K562 (cell line): ENCODE data around the gene SRPRA. TPM values are rescaled to one million over a fixed set of nuclear protein-coding genes. Genes with fewer than 3 reads are reported as not detected.
A peak's percentile ranks its signal among the peaks of the same experiment; 100 is the strongest.

Experiments
- CSDE1 ChIP-seq, 2 experiments: fragments of 450-650 bp; IDR thresholded peaks; 2 replicates each; pipeline ENCODE4 v1.6.1; 2016; ENCODE audit warnings: mild to moderate bottlenecking in 1 of 2
- FUS ChIP-seq: fragments of 200-400 bp; formaldehyde crosslinking; optimal IDR thresholded peaks from 2 replicates; pipeline ENCODE3; 2017; ENCODE audit warnings: low read depth, low read length
- KAT2B ChIP-seq: IDR thresholded peaks from one replicate; pipeline ENCODE4 v1.6.1; 2012; ENCODE audit warnings: low read depth, mild to moderate bottlenecking, control low read depth, inconsistent platforms, low read length, moderate library complexity
- MCM7 ChIP-seq, 2 experiments: fragments of 450-650 bp; IDR thresholded peaks; 2 replicates each; pipeline ENCODE4 v1.6.1; 2016 to 2018
- RBM25 ChIP-seq: fragments of 200-400 bp; formaldehyde crosslinking; IDR thresholded peaks from 2 replicates; pipeline ENCODE4 v1.6.1; 2018; ENCODE audit warnings: low read length, low read depth, moderate library complexity; ENCODE audit not compliant: severe bottlenecking
- RCOR1 ChIP-seq, 2 experiments: IDR thresholded peaks; 2 replicates each; pipeline ENCODE4 v1.6.1; 2012; ENCODE audit warnings: low read depth in 2 of 2, low read length in 2 of 2, borderline replicate concordance in 1 of 2, improper control_type of control experiment in 1 of 2
- SMC3 ChIP-seq: conservative IDR thresholded peaks from 2 replicates; pipeline ENCODE4 v1.6.1; 2011; ENCODE audit warnings: low read depth, low read length, improper control_type of control experiment; ENCODE audit not compliant: insufficient read depth
- TAF7 ChIP-seq: fragments of 450-650 bp; IDR thresholded peaks from 2 replicates; pipeline ENCODE4 v1.6.1; 2016; ENCODE audit warnings: missing genetic modification characterization, missing compliant biosample characterization
- TBP ChIP-seq: optimal IDR thresholded peaks from 2 replicates; pipeline ENCODE3; 2011; ENCODE audit warnings: low read depth, low read length, improper control_type of control experiment
- TCF7 ChIP-seq: sonication (generic); IDR thresholded peaks from 2 replicates; pipeline ENCODE4 v1.6.1; 2016; ENCODE audit warnings: antibody characterized with exemption, borderline replicate concordance
- ZNF609 ChIP-seq: sonication (generic); formaldehyde crosslinking; IDR thresholded peaks from 2 replicates; pipeline ENCODE4 v1.8.1; 2023; ENCODE audit warnings: missing genetic modification reagents, mild to moderate bottlenecking, borderline replicate concordance
- ZNF740 ChIP-seq, 3 experiments: fragments of 200-800 bp in 1 of 3; sonication (Bioruptor generic) in 1 of 3; sonication (generic) in 1 of 3; formaldehyde crosslinking in 1 of 3; IDR thresholded peaks; 2 replicates each; pipeline versions ENCODE4 v1.6.1 to v1.8.0; 2016 to 2022; ENCODE audit warnings: mild to moderate bottlenecking in 2 of 3, missing compliant biosample characterization in 2 of 3, missing genetic modification characterization in 2 of 3, missing genetic modification reagents in 1 of 3
- polyA plus RNA-seq, 8 experiments: library from polyadenylated mRNA; depleted of rRNA in 4 of 8; stranded (reverse) in 5 of 8; unstranded in 3 of 8; fragments of >200 nt; fragmentation: Nextera tagmentation in 2 of 8; fragmentation: Illumina TruSeq in 1 of 8; extraction: Ambion mirVana in 2 of 8; extraction: Trizol in 1 of 8; gene quantifications; 2 replicates each; pipeline versions ENCODE4 v1.2.1 to v1.2.3, GENCODE V29; 2011 to 2014; ENCODE audit warnings: inconsistent platforms in 1 of 8, missing spikeins in 1 of 8
- total RNA-seq, 7 experiments: library from RNA; depleted of rRNA in 6 of 7; stranded (reverse); fragments of >200 nt in 6 of 7; fragmentation: Illumina TruSeq in 2 of 7; extraction: Trizol in 2 of 7; gene quantifications; 2 replicates each; pipeline versions ENCODE4 v1.2.1 to v1.2.3, GENCODE V29; 2011 to 2021; ENCODE audit warnings: low replicate concordance in 1 of 7
- TF ChIP-seq, protein P1 (sequence below): fragments of 250-450 bp; sonication (Bioruptor Pico); IDR thresholded peaks from 2 replicates; pipeline ENCODE4 v1.5.0; 2020; ENCODE audit warnings: mild to moderate bottlenecking
- TF ChIP-seq, protein P2 (sequence below): sonication (generic); formaldehyde crosslinking; IDR thresholded peaks from 2 replicates; pipeline ENCODE4 v1.8.1; 2023; ENCODE audit warnings: mild to moderate bottlenecking, missing genetic modification reagents
- TF ChIP-seq, protein P3 (sequence below): fragments of 250-450 bp; sonication (Bioruptor Pico); IDR thresholded peaks from 2 replicates; pipeline ENCODE4 v1.8.0; 2021; ENCODE audit warnings: moderate library complexity, mild to moderate bottlenecking, inconsistent platforms

Gene SRPRA
- total and polyA plus RNA-seq, 9 of the 15 experiments (the other 6 are each of a cell fraction or from before 2014, with no cell fraction given), result 33.5 to 124 (median 80.0) TPM

- TF ChIP-seq ZNF609 (CRISPR knock-in tag), result no peak
- peak in 1 of 2 experiments; percentile 83; a peak in 2 of 4 replicates for TF ChIP-seq CSDE1 (IDR thresholded peaks at IDR 0.05)
- TF ChIP-seq ZNF740 (CRISPR knock-in tag; IDR thresholded peaks at IDR 0.05), result peak; percentile 77; the same call in 1 of the 2 replicates
- no peak; a peak in 1 of 4 replicates for TF ChIP-seq ZNF740 (tag; IDR thresholded peaks at IDR 0.05)
- TF ChIP-seq MCM7 (IDR thresholded peaks at IDR 0.05), result no peak
- TF ChIP-seq, protein P1, sequence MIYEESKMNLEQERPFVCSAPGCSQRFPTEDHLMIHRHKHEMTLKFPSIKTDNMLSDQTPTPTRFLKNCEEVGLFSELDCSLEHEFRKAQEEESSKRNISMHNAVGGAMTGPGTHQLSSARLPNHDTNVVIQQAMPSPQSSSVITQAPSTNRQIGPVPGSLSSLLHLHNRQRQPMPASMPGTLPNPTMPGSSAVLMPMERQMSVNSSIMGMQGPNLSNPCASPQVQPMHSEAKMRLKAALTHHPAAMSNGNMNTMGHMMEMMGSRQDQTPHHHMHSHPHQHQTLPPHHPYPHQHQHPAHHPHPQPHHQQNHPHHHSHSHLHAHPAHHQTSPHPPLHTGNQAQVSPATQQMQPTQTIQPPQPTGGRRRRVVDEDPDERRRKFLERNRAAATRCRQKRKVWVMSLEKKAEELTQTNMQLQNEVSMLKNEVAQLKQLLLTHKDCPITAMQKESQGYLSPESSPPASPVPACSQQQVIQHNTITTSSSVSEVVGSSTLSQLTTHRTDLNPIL (CRISPR knock-in tag), result no peak
- peak; percentile 77 for TF ChIP-seq TBP
- no peak for TF ChIP-seq FUS
- 0 out of 2 replicates have a peak, but pooled peaks have one; percentile 58 for TF ChIP-seq TCF7
- TF ChIP-seq, protein P2, sequence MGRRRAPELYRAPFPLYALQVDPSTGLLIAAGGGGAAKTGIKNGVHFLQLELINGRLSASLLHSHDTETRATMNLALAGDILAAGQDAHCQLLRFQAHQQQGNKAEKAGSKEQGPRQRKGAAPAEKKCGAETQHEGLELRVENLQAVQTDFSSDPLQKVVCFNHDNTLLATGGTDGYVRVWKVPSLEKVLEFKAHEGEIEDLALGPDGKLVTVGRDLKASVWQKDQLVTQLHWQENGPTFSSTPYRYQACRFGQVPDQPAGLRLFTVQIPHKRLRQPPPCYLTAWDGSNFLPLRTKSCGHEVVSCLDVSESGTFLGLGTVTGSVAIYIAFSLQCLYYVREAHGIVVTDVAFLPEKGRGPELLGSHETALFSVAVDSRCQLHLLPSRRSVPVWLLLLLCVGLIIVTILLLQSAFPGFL (CRISPR knock-in tag), result peak; percentile 40; the same call in 1 of the 2 replicates
- no peak for TF ChIP-seq KAT2B
- TF ChIP-seq, protein P3, sequence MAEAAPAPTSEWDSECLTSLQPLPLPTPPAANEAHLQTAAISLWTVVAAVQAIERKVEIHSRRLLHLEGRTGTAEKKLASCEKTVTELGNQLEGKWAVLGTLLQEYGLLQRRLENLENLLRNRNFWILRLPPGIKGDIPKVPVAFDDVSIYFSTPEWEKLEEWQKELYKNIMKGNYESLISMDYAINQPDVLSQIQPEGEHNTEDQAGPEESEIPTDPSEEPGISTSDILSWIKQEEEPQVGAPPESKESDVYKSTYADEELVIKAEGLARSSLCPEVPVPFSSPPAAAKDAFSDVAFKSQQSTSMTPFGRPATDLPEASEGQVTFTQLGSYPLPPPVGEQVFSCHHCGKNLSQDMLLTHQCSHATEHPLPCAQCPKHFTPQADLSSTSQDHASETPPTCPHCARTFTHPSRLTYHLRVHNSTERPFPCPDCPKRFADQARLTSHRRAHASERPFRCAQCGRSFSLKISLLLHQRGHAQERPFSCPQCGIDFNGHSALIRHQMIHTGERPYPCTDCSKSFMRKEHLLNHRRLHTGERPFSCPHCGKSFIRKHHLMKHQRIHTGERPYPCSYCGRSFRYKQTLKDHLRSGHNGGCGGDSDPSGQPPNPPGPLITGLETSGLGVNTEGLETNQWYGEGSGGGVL (CRISPR knock-in tag), result no peak
- TF ChIP-seq RBM25, result peak; percentile 91
- no peak for TF ChIP-seq SMC3
- TF ChIP-seq TAF7 (tag), result peak; percentile 68
- TF ChIP-seq RCOR1 (IDR thresholded peaks at IDR 0.05; ENCODE audit: borderline replicate concordance in 1 of 2, low read depth in 2 of 2, low read length in 2 of 2), result no peak; a peak in 1 of 4 replicates
Observed at GRCh38 chr11:126268708-126269579, at the start of gene SRPRA, which contains the start of gene FOXRED1 (continued).
